PC-9 (cell line): Measurements from ENCODE around the gene HRH4. TPM values are rescaled to one million over a fixed set of nuclear protein-coding genes. Genes with fewer than 3 reads are reported as not detected.

Experiments used
- BruUV-seq: library from RNA; stranded (reverse); fragments of 400-500 nt; replicated peaks from 2 replicates; lab custom pipeline; 2021; lab: Mats Ljungman, UMichigan
- CTCF ChIA-PET: fragments of 300-600 bp; sonication (Branson Sonifier 250); formaldehyde crosslinking; loops from one replicate; lab custom pipeline; 2022; ENCODE audit warnings: antibody characterized with exemption; lab: Charles Lee
- POLR2A ChIA-PET: fragments of 300-600 bp; sonication (Branson Sonifier 250); formaldehyde crosslinking; loops from one replicate; lab custom pipeline; 2022; ENCODE audit warnings: antibody characterized with exemption; ENCODE audit not compliant: unreplicated experiment; lab: Charles Lee
- DNase-seq, 2 experiments: peaks; one replicate each; pipeline versions ENCODE4 v3.0.0 to v3.0.0-alpha.2; 2015 to 2022; ENCODE audit warnings: mixed read lengths in 1 of 2
- H2AFZ ChIP-seq: fragments of 200-600 bp; sonication (generic); 2 replicates; pipeline ENCODE4 v1.8.1; 2017; ENCODE audit warnings: antibody characterized with exemption
- H3F3A ChIP-seq: fragments of 200-600 bp; sonication (generic); 2 replicates; pipeline ENCODE4 v1.8.1; 2017; ENCODE audit warnings: antibody characterized with exemption, mild to moderate bottlenecking, low read depth; ENCODE audit not compliant: insufficient read depth
- H3K27ac ChIP-seq: fragments of 200-600 bp; sonication (generic); 2 replicates; pipeline ENCODE4 v1.6.1; 2016; ENCODE audit warnings: mixed run types
- H3K27me3 ChIP-seq: fragments of 200-600 bp; sonication (generic); 2 replicates; pipeline ENCODE4 v1.6.1; 2016; ENCODE audit warnings: low read depth, mixed run types; ENCODE audit not compliant: insufficient read depth
- H3K36me3 ChIP-seq: fragments of 200-600 bp; sonication (generic); 2 replicates; pipeline ENCODE4 v1.6.1; 2016; ENCODE audit warnings: low read depth, mixed run types
- H3K4me1 ChIP-seq: fragments of 200-600 bp; sonication (generic); replicated peaks from 2 replicates; pipeline ENCODE4 v1.6.1; 2016; ENCODE audit warnings: mixed run types; ENCODE audit not compliant: insufficient read depth
- H3K4me2 ChIP-seq: fragments of 200-600 bp; sonication (generic); 2 replicates; pipeline ENCODE4 v1.6.1; 2017; ENCODE audit warnings: mixed run types
- H3K4me3 ChIP-seq: fragments of 200-600 bp; sonication (generic); 2 replicates; pipeline ENCODE4 v1.6.1; 2016; ENCODE audit warnings: mixed run types
- H3K79me2 ChIP-seq: fragments of 200-600 bp; sonication (generic); 2 replicates; pipeline ENCODE4 v1.6.1; 2017; ENCODE audit warnings: low read depth, mixed run types
- H3K9me2 ChIP-seq: fragments of 200-600 bp; sonication (generic); 2 replicates; pipeline ENCODE4 v1.8.1; 2017; ENCODE audit warnings: mild to moderate bottlenecking; ENCODE audit not compliant: insufficient read depth
- H3K9me3 ChIP-seq: fragments of 200-600 bp; sonication (generic); 2 replicates; pipeline ENCODE4 v1.8.1; 2016; ENCODE audit warnings: low read depth; ENCODE audit not compliant: insufficient read depth
- H4K20me1 ChIP-seq: fragments of 200-600 bp; sonication (generic); 2 replicates; pipeline ENCODE4 v1.8.1; 2017; ENCODE audit not compliant: insufficient read depth
- EZH2 ChIP-seq: fragments of 200-600 bp; sonication (generic); IDR thresholded peaks from 2 replicates; pipeline ENCODE4 v1.8.0; 2017; ENCODE audit warnings: antibody characterized with exemption, low read depth
- intact Hi-C: fragments of 100-400 bp; cut with micrococcal nuclease; formaldehyde crosslinking; loops from one replicate; pipeline ENCODE4 v1.10.0; 2022; ENCODE audit not compliant: unreplicated experiment
- total RNA-seq: library from RNA; stranded (reverse); gene quantifications from 2 replicates; pipeline ENCODE4 v1.2.3, GENCODE V29; 2021
- TF ChIP-seq, protein P1 (sequence below): fragments of 200-600 bp; sonication (generic); conservative IDR thresholded peaks from 2 replicates; pipeline ENCODE4 v1.6.1; 2017; ENCODE audit warnings: mixed run types, antibody characterized with exemption, mild to moderate bottlenecking, moderate library complexity

The HRH4 gene
- total RNA-seq, 1 experiment from 2014 or later: not detected

DNA sequence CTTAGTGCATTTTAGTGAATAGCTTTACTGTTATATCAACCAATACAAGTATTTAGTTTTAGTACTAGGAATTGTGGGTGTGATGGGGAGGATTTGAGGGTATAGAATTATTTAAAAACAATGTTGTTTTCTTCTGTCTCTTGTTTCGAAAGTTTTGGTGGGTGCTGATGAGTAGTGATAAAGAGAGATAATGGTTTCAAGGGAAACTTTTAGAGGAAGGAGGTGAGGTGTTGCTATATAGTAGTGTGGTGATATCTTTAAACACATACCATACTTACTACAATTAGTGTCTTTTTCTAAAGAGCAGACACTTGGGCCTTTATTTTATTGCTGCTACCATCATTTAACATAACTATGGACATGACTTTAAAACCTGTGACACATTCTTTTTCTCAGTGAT is 23.5 kb upstream of the HRH4 start:
- no peaks in the 10 kb centered on the region for H3K9me2 ChIP-seq
- H3K79me2 ChIP-seq: no peaks in the 10 kb centered on the region
- ChIA-PET CTCF (no interaction called here), POLR2A (interaction anchor here (0.7 kb wide), 1 partner anchor 360 kb away, joined by 3 read pairs; no protein-coding TSS in a partner anchor)
- no peaks in the 10 kb centered on the region for H3F3A ChIP-seq
- no peak overlapping the region for H3K27ac ChIP-seq
- DNase-seq: no peak
- H3K9me3 ChIP-seq: no peaks in the 10 kb centered on the region
- H4K20me1 ChIP-seq: no peaks in the 10 kb centered on the region
- H3K27me3 ChIP-seq: no peaks in the 10 kb centered on the region
- H3K4me3 ChIP-seq: no peak overlapping the region
- intact Hi-C loops: no loop called here
- no peaks in the 10 kb centered on the region for H3K4me1 ChIP-seq
- no peak for TF ChIP-seq EZH2
- TF ChIP-seq, protein P1, sequence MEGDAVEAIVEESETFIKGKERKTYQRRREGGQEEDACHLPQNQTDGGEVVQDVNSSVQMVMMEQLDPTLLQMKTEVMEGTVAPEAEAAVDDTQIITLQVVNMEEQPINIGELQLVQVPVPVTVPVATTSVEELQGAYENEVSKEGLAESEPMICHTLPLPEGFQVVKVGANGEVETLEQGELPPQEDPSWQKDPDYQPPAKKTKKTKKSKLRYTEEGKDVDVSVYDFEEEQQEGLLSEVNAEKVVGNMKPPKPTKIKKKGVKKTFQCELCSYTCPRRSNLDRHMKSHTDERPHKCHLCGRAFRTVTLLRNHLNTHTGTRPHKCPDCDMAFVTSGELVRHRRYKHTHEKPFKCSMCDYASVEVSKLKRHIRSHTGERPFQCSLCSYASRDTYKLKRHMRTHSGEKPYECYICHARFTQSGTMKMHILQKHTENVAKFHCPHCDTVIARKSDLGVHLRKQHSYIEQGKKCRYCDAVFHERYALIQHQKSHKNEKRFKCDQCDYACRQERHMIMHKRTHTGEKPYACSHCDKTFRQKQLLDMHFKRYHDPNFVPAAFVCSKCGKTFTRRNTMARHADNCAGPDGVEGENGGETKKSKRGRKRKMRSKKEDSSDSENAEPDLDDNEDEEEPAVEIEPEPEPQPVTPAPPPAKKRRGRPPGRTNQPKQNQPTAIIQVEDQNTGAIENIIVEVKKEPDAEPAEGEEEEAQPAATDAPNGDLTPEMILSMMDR: no peak
- H3K4me2 ChIP-seq: no peak overlapping the region
- BruUV-seq: no TSS peak
- H2AFZ ChIP-seq: no peak overlapping the region
- H3K36me3 ChIP-seq: peaks cover 14% of the 10 kb centered on the region; the same call in 1 of the 2 replicates

DNA sequence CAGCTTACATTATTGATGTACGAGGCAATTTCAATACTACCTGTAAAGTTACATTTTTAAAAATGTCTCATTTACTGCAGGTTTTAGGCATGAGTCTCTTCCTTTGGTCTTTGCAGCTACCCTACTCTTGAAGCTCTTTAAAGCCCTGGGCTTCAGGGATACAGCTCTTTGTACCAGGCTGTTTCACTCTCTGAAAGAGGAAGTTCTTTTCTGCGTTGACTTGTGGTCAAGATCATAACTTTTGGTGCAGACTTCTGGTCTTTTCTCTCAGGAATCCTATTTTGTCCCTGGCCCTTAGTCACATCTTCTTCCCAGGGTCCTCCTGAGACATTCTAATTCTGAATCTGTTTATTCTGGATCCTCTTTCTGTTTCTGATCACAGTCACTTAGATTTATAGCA is 16.6 kb upstream of the HRH4 start:
- no peak for TF ChIP-seq EZH2
- TF ChIP-seq, protein P1: no peak
- no TSS peak for BruUV-seq
- DNase-seq: no peak
- H3K36me3 ChIP-seq: peaks cover 11% of the 10 kb centered on the region; the same call in 1 of the 2 replicates
- H3K27ac ChIP-seq: no peak overlapping the region
- H3F3A ChIP-seq: no peaks in the 10 kb centered on the region
- no peak overlapping the region for H2AFZ ChIP-seq
- H3K4me1 ChIP-seq: no peaks in the 10 kb centered on the region
- no peaks in the 10 kb centered on the region for H4K20me1 ChIP-seq
- POLR2A ChIA-PET: no interaction called here
- CTCF ChIA-PET: no interaction called here
- no peaks in the 10 kb centered on the region for H3K9me3 ChIP-seq
- H3K4me3 ChIP-seq: no peak overlapping the region
- H3K9me2 ChIP-seq: no peaks in the 10 kb centered on the region
- intact Hi-C loops: no loop called here
- no peaks in the 10 kb centered on the region for H3K27me3 ChIP-seq
- no peak overlapping the region for H3K4me2 ChIP-seq
- H3K79me2 ChIP-seq: no peaks in the 10 kb centered on the region

DNA sequence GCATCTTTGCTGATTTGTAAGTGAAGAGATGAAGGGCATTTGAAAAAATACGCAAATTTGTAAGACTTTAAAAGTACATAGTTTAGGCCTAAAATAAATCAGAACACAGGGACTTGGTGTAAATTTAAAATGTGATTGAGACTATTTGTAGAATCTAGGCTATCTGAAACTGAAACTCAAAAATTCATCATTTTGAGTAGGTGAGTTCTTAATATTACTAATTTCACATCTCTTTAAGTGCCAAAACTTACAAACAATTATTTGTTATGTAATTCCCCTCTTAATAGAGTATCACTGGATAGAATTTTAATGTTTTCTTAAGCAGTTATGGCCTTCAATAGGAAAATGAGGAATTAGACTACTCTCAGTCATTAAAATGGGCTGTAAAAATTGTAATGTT is 14.0 kb upstream of the HRH4 start:
- no peak overlapping the region for H3K4me2 ChIP-seq
- CTCF ChIA-PET: no interaction called here
- BruUV-seq: no TSS peak
- H4K20me1 ChIP-seq: no peaks in the 10 kb centered on the region
- TF ChIP-seq, protein P1: no peak
- no peak for TF ChIP-seq EZH2
- peaks cover 7% of the 10 kb centered on the region; the same call in 1 of the 2 replicates for H3K36me3 ChIP-seq
- H3K27me3 ChIP-seq: no peaks in the 10 kb centered on the region
- H3K9me3 ChIP-seq: no peaks in the 10 kb centered on the region
- no peak overlapping the region for H2AFZ ChIP-seq
- H3K79me2 ChIP-seq: no peaks in the 10 kb centered on the region
- POLR2A ChIA-PET: no interaction called here
- no peaks in the 10 kb centered on the region for H3K9me2 ChIP-seq
- H3K27ac ChIP-seq: no peak overlapping the region
- no peaks in the 10 kb centered on the region for H3F3A ChIP-seq
- no peak overlapping the region for H3K4me3 ChIP-seq
- H3K4me1 ChIP-seq: no peaks in the 10 kb centered on the region
- intact Hi-C loops: no loop called here
- no peak for DNase-seq
